HepG2 (cell line): ENCODE data around the gene FANK1. TPM values are rescaled to one million over a fixed set of nuclear protein-coding genes. Genes with fewer than 3 reads are reported as not detected.

Experiments
- ATAC-seq: fragments of 200-7000 bp; cut with Tn5 transposase; 3 replicates; pipeline ENCODE4 v1.9.1; 2020; ENCODE audit warnings: mild to moderate bottlenecking, moderate library complexity
- BruUV-seq: library from RNA; stranded (reverse); fragments of 400-500 nt; replicated peaks from 2 replicates; lab custom pipeline; 2021; lab: Mats Ljungman, UMichigan
- CTCF ChIA-PET: fragments of 300-600 bp; formaldehyde crosslinking; extraction: SDS; loops from one replicate; lab custom pipeline; 2021; ENCODE audit warnings: low total read pairs, inconsistent platforms, low intra/inter-chr PET ratio; lab: Yijun Ruan, JAX
- POLR2A ChIA-PET: fragments of 350-600 bp; sonication (Branson Sonifier 250); formaldehyde crosslinking; loops from one replicate; lab custom pipeline; 2020; ENCODE audit warnings: antibody characterized with exemption, inconsistent platforms; lab: Yijun Ruan, JAX
- DNase-seq: peaks from one replicate; pipeline ENCODE4 v3.0.0-alpha.2; 2015; ENCODE audit warnings: low spot score
- FAIRE-seq: peaks from 3 replicates; lab custom pipeline; 2011; peaks lifted over from hg19 to GRCh38; lab: Jason Lieb, UNC
- H2AFZ ChIP-seq: one replicate; pipeline ENCODE4 v1.6.1; 2011; ENCODE audit warnings: low read length, inconsistent platforms
- H3K27ac ChIP-seq: fragments of 300-600 bp; 3 replicates; pipeline ENCODE4 v1.8.0; 2011; ENCODE audit warnings: mixed run types, mild to moderate bottlenecking, mixed read lengths, low read length, inconsistent platforms; ENCODE audit not compliant: insufficient read depth; ENCODE audit errors: extremely low read length
- H3K27me3 ChIP-seq, 2 experiments: fragments of 200-600 bp in 1 of 2; 2 replicates in 1 of 2; 3 replicates in 1 of 2; pipeline versions ENCODE4 v1.6.0 to v1.8.0; 2011; ENCODE audit warnings: low read length in 2 of 2, mild to moderate bottlenecking in 2 of 2, moderate library complexity in 2 of 2, inconsistent platforms in 1 of 2; ENCODE audit not compliant: insufficient read depth in 2 of 2, control insufficient read depth in 1 of 2
- H3K36me3 ChIP-seq, 2 experiments: fragments of 200-600 bp in 1 of 2; replicated peaks in 1 of 2; 2 replicates in 1 of 2; 3 replicates in 1 of 2; pipeline versions ENCODE4 v1.5.1 to v1.8.0; 2011; ENCODE audit warnings: low read length in 2 of 2, inconsistent platforms in 1 of 2; ENCODE audit not compliant: insufficient read depth in 2 of 2, control insufficient read depth in 1 of 2
- H3K4me1 ChIP-seq: 2 replicates; pipeline ENCODE4 v1.5.1; 2012; ENCODE audit warnings: low read length, inconsistent platforms; ENCODE audit not compliant: insufficient read depth
- H3K4me2 ChIP-seq: 2 replicates; pipeline ENCODE4 v1.6.0; 2011; ENCODE audit warnings: low read depth, low read length, inconsistent platforms
- H3K4me3 ChIP-seq, 3 experiments: fragments of 200-600 bp in 1 of 3; sonication (generic), shearing (Covaris generic) in 1 of 3; replicated peaks in 1 of 3; 2 replicates each; pipeline ENCODE4 v1.5.1; 2011 to 2016; ENCODE audit warnings: low read length in 3 of 3, inconsistent platforms in 2 of 3, low read depth in 2 of 3, mild to moderate bottlenecking in 2 of 3, control low read depth in 1 of 3, mixed read lengths in 1 of 3; ENCODE audit not compliant: insufficient read depth in 1 of 3
- H3K79me2 ChIP-seq: one replicate; pipeline ENCODE4 v1.6.1; 2011; ENCODE audit warnings: low read length, inconsistent platforms; ENCODE audit not compliant: insufficient read depth
- H3K9ac ChIP-seq: 2 replicates; pipeline ENCODE4 v1.6.0; 2011; ENCODE audit warnings: mild to moderate bottlenecking, low read depth, low read length, inconsistent platforms; ENCODE audit not compliant: insufficient read depth
- H3K9me3 ChIP-seq: 2 replicates; pipeline ENCODE4 v1.5.1; 2012; ENCODE audit warnings: mild to moderate bottlenecking, low read length
- H4K20me1 ChIP-seq: 2 replicates; pipeline ENCODE4 v1.6.0; 2011; ENCODE audit warnings: inconsistent platforms, mild to moderate bottlenecking, low read length, moderate library complexity; ENCODE audit not compliant: insufficient read depth
- IRF2 ChIP-seq: IDR thresholded peaks from 2 replicates; pipeline ENCODE4 v1.6.1; 2018; ENCODE audit warnings: missing genetic modification reagents, missing compliant biosample characterization
- IRX3 ChIP-seq: sonication (generic); formaldehyde crosslinking; IDR thresholded peaks from 2 replicates; pipeline ENCODE4 v1.8.1; 2023; ENCODE audit warnings: mild to moderate bottlenecking, low read depth, missing genetic modification reagents, borderline replicate concordance
- KAT2B ChIP-seq: fragments of 150-350 bp; IDR thresholded peaks from 2 replicates; pipeline ENCODE4 v1.6.1; 2014; ENCODE audit warnings: low read depth, low read length, borderline replicate concordance
- KLF11 ChIP-seq: IDR thresholded peaks from 2 replicates; pipeline ENCODE4 v1.6.1; 2016; ENCODE audit warnings: missing compliant biosample characterization
- MZF1 ChIP-seq: sonication (generic); formaldehyde crosslinking; IDR thresholded peaks from 2 replicates; pipeline ENCODE4 v1.8.1; 2023; ENCODE audit warnings: mild to moderate bottlenecking, missing genetic modification reagents, borderline replicate concordance
- NR2F1 ChIP-seq, 2 experiments: fragments of 450-650 bp in 1 of 2; formaldehyde crosslinking in 1 of 2; IDR thresholded peaks; 2 replicates each; pipeline versions ENCODE4 v1.5.0 to v1.6.1; 2016 to 2020; ENCODE audit warnings: mild to moderate bottlenecking in 1 of 2, missing compliant biosample characterization in 1 of 2, missing genetic modification reagents in 1 of 2, moderate library complexity in 1 of 2
- PBX2 ChIP-seq: IDR thresholded peaks from 2 replicates; pipeline ENCODE4 v1.6.1; 2016; ENCODE audit warnings: control low read depth
- SAFB2 ChIP-seq: sonication (generic); formaldehyde crosslinking; IDR thresholded peaks from 2 replicates; pipeline ENCODE4 v1.5.1; 2020; ENCODE audit warnings: missing genetic modification reagents, low read depth, mild to moderate bottlenecking, borderline replicate concordance
- SIN3A ChIP-seq: IDR thresholded peaks from 2 replicates; pipeline ENCODE4 v1.6.1; 2011; ENCODE audit warnings: low read depth, mild to moderate bottlenecking, control low read depth, low read length, borderline replicate concordance
- SMAD3 ChIP-seq: sonication (generic); formaldehyde crosslinking; IDR thresholded peaks from 2 replicates; pipeline ENCODE4 v1.4.0; 2020; ENCODE audit warnings: missing genetic modification reagents
- SMYD3 ChIP-seq: sonication (generic); formaldehyde crosslinking; IDR thresholded peaks from 2 replicates; pipeline ENCODE4 v1.8.1; 2023; ENCODE audit warnings: mild to moderate bottlenecking, missing genetic modification reagents
- TERF1 ChIP-seq: sonication (generic); formaldehyde crosslinking; IDR thresholded peaks from 2 replicates; pipeline ENCODE4 v1.8.0; 2022; ENCODE audit warnings: mild to moderate bottlenecking, missing genetic modification reagents, moderate library complexity
- ZKSCAN1 ChIP-seq: fragments of 150-350 bp; IDR thresholded peaks from 2 replicates; pipeline ENCODE4 v1.6.1; 2014; ENCODE audit warnings: low read length
- ZNF333 ChIP-seq: sonication (generic); formaldehyde crosslinking; IDR thresholded peaks from 2 replicates; pipeline ENCODE4 v1.4.0; 2020; ENCODE audit warnings: mild to moderate bottlenecking, missing genetic modification reagents, borderline replicate concordance
- ZNF431 ChIP-seq: sonication (generic); formaldehyde crosslinking; IDR thresholded peaks from 2 replicates; pipeline ENCODE4 v1.9.0; 2022; ENCODE audit warnings: missing genetic modification reagents, low read depth, mild to moderate bottlenecking, borderline replicate concordance
- ZNF558 ChIP-seq: sonication (generic); formaldehyde crosslinking; IDR thresholded peaks from 2 replicates; pipeline ENCODE4 v1.9.0; 2022; ENCODE audit warnings: mild to moderate bottlenecking, missing genetic modification reagents, borderline replicate concordance
- ZNF7 ChIP-seq: IDR thresholded peaks from 2 replicates; pipeline ENCODE4 v1.6.1; 2016; ENCODE audit warnings: missing biosample characterization, missing genetic modification reagents
- ZNF800 ChIP-seq: sonication (generic); formaldehyde crosslinking; IDR thresholded peaks from 2 replicates; pipeline ENCODE4 v1.4.0; 2020; ENCODE audit warnings: missing genetic modification reagents
- WGBS: methylation state at CpG from one replicate; pipeline ENCODE4 v1.1.6; 2017; ENCODE audit warnings: low lambda C conversion rate; 5-methylcytosine and 5-hydroxymethylcytosine counted together
- in situ Hi-C: cut with HindIII; loops from 2 replicates; pipeline ENCODE4 v1.10.0; 2017; ENCODE audit warnings: low pct_unique_long_range_greater_than_20kb; ENCODE audit not compliant: extremely low pct_ligation_motif_present
- intact Hi-C: fragments of 100-400 bp; cut with micrococcal nuclease; formaldehyde crosslinking; loops from one replicate; pipeline ENCODE4 v1.10.0; 2022; ENCODE audit not compliant: unreplicated experiment
- polyA plus RNA-seq, 8 experiments: library from polyadenylated mRNA; depleted of rRNA in 3 of 8; stranded (reverse) in 7 of 8; unstranded in 1 of 8; fragments of >200 nt; fragmentation: Illumina TruSeq in 4 of 8; extraction: Trizol in 4 of 8; gene quantifications; 2 replicates each; pipeline versions ENCODE4 v1.2.1 to v1.2.3, GENCODE V29; 2011 to 2016; ENCODE audit warnings: low read depth in 4 of 8, missing spikeins in 1 of 8, mixed read lengths in 1 of 8; ENCODE audit not compliant: insufficient read depth in 1 of 8
- total RNA-seq, 5 experiments: library from RNA; depleted of rRNA; stranded (reverse); fragments of >200 nt; fragmentation: Illumina TruSeq; extraction: Trizol; gene quantifications; 2 replicates each; pipeline ENCODE4 v1.2.3, GENCODE V29; 2016; ENCODE audit warnings: low read depth in 1 of 5
- TF ChIP-seq, protein P1 (sequence below): sonication (generic); formaldehyde crosslinking; IDR thresholded peaks from 2 replicates; pipeline ENCODE4 v1.4.0; 2020; ENCODE audit warnings: missing genetic modification reagents

The FANK1 gene
- total and polyA plus RNA-seq, 2 of the 13 experiments (the other 11 are each of a cell fraction or from before 2014, with no cell fraction given), result 0.22 TPM; not detected in 1

DNA sequence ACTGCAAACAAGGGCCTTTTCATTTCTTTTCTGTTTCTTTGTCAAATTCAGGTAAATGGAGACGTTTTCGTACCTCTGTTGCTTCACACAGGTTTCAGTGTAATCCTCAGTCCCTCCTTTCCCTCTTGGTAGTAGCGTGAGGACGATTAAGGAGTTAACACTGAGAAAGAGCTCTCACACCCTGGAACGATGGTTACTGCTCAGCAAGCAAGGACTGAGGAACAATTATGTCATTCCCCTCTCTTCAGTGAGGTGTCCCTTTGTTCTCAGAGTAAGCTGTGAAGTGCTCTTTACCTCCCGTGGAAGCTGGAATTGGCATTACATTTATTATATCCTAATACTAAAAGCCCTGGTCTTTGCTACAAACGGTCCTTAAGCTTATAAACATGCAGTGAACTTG, 95.9 kb downstream of the FANK1 start:
- Histone ChIP-seq H3K4me2 (no peak overlapping the region), H3K9ac (no peak overlapping the region), H4K20me1 (no peaks in the 10 kb centered on the region), H3K79me2 (no peaks in the 10 kb centered on the region), H3K9me3 (no peaks in the 10 kb centered on the region), H3K27ac (no peak overlapping the region), H3K4me3 (no peak overlapping the region), H3K4me1 (no peaks in the 10 kb centered on the region), H2AFZ (no peak overlapping the region), H3K27me3 (peaks cover 3 to 48% of the 10 kb centered on the region in 2 experiments; a peak in 4 of 5 replicates), H3K36me3 (no peaks in the 10 kb centered on the region)
- in situ Hi-C loops, result loop anchor here (5.0 to 25.0 kb wide), 2 partner anchors 395 to 510 kb away; partner anchors contain the start of gene ADAM12
- CTCF ChIA-PET, result no interaction called here
- POLR2A ChIA-PET, result no interaction called here
- no TSS peak for BruUV-seq
- ATAC-seq (no peak), FAIRE-seq (no peak), DNase-seq (no peak)
- intact Hi-C loops, result no loop called here
- 1% methylated on average over 7 of the region's 7 CpGs for WGBS
- TF ChIP-seq ZNF800 (CRISPR knock-in tag), result no peak
- TF ChIP-seq, protein P1, sequence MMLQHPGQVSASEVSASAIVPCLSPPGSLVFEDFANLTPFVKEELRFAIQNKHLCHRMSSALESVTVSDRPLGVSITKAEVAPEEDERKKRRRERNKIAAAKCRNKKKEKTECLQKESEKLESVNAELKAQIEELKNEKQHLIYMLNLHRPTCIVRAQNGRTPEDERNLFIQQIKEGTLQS (CRISPR knock-in tag), result no peak
- no peak for TF ChIP-seq TERF1 (CRISPR knock-in tag)
- TF ChIP-seq NR2F1 (CRISPR knock-in tag; IDR thresholded peaks at IDR 0.05), result no peak
- TF ChIP-seq PBX2 (CRISPR knock-in tag), result no peak
- TF ChIP-seq ZNF7 (CRISPR knock-in tag), result no peak
- no peak for TF ChIP-seq ZNF431
- TF ChIP-seq IRX3 (CRISPR knock-in tag), result no peak
- TF ChIP-seq KAT2B, result no peak
- TF ChIP-seq KLF11 (CRISPR knock-in tag), result no peak
- no peak for TF ChIP-seq SMAD3 (CRISPR knock-in tag)
- TF ChIP-seq SMYD3 (CRISPR knock-in tag), result no peak
- no peak for TF ChIP-seq MZF1
- TF ChIP-seq SAFB2 (CRISPR knock-in tag), result no peak
- TF ChIP-seq IRF2 (CRISPR knock-in tag), result no peak
- no peak for TF ChIP-seq ZNF558 (CRISPR knock-in tag)
- no peak for TF ChIP-seq ZKSCAN1
- TF ChIP-seq SIN3A, result no peak
- no peak for TF ChIP-seq ZNF333 (CRISPR knock-in tag)
